Lower lobe of right lung (tissue), 2 donors: Measurements from ENCODE around the gene IPCEF1. TPM values are rescaled to one million over a fixed set of nuclear protein-coding genes. Genes with fewer than 3 reads are reported as not detected.

Source experiments
- ATAC-seq, 2 donors: fragments of 200-7000 bp; cut with Tn5 transposase; one replicate each; pipeline ENCODE4 v1.9.1; 2020 to 2022; ENCODE audit warnings: mild to moderate bottlenecking in 2 of 2, moderate library complexity in 2 of 2
- DNase-seq: peaks from one replicate; pipeline ENCODE4 v3.0.0-alpha.2; 2020
- H3K27ac ChIP-seq: fragments of 200-600 bp; one replicate; pipeline ENCODE4 v1.8.0; 2022
- H3K27me3 ChIP-seq: fragments of 200-600 bp; one replicate; pipeline ENCODE4 v1.8.0; 2022; ENCODE audit warnings: low read depth
- H3K36me3 ChIP-seq: fragments of 200-600 bp; one replicate; pipeline ENCODE4 v1.8.0; 2022; ENCODE audit warnings: mild to moderate bottlenecking
- H3K4me1 ChIP-seq: fragments of 200-600 bp; one replicate; pipeline ENCODE4 v1.8.0; 2022
- H3K4me3 ChIP-seq: fragments of 200-600 bp; one replicate; pipeline ENCODE4 v1.8.0; 2022; ENCODE audit warnings: mild to moderate bottlenecking
- H3K9me3 ChIP-seq: fragments of 200-600 bp; one replicate; pipeline ENCODE4 v1.8.0; 2022
- intact Hi-C: fragments of 100-400 bp; cut with DNase I; formaldehyde crosslinking; loops from one replicate; pipeline ENCODE4 v1.11.0; 2022
- total RNA-seq: library from RNA; stranded (reverse); fragmentation: NEBNext Ultra II Directional; extraction: Animal tissue kit (Norgen Biotek cat#: 25700); gene quantifications from one replicate; pipeline ENCODE4 v1.2.1, GENCODE V29; 2021
- TF ChIP-seq, protein P1 (sequence below): fragments of 200-600 bp; IDR thresholded peaks from one replicate; pipeline ENCODE4 v1.8.0; 2022; ENCODE audit warnings: antibody characterized with exemption, mild to moderate bottlenecking
- donor health status: DM: no; HTN: yes; CAD: no; lungs with severe emphysema.

Gene IPCEF1
- total RNA-seq, 1 donor from 2014 or later, result 7.9 TPM

DNA sequence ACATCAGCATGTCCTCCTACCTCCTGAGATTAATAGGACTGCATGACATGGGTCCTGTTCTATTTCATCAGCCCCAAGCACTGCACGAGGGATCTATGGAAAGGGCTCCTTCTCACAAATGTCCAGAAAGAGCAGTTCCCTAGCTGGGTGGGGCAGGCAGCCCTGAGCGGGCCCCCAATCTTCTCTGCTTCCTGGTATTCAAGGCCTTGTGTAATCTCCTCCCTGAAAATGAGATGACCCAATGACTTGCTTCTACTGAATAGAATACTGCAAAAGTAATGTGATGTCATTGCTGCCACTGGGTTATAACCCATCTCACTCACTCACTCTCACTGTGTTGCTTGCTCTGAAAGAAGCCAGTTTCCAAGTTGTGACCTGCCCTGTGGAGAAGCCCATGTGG lies 191.1 kb downstream of the IPCEF1 start:
- intact Hi-C loops, result no loop called here
- H3K27me3 ChIP-seq, result no peaks in the 10 kb centered on the region
- H3K9me3 ChIP-seq, result no peaks in the 10 kb centered on the region
- ATAC-seq (peak; percentile 53 to 54), DNase-seq (no peak)
- H3K4me3 ChIP-seq, result no peak overlapping the region
- no peaks in the 10 kb centered on the region for H3K36me3 ChIP-seq
- TF ChIP-seq, protein P1, sequence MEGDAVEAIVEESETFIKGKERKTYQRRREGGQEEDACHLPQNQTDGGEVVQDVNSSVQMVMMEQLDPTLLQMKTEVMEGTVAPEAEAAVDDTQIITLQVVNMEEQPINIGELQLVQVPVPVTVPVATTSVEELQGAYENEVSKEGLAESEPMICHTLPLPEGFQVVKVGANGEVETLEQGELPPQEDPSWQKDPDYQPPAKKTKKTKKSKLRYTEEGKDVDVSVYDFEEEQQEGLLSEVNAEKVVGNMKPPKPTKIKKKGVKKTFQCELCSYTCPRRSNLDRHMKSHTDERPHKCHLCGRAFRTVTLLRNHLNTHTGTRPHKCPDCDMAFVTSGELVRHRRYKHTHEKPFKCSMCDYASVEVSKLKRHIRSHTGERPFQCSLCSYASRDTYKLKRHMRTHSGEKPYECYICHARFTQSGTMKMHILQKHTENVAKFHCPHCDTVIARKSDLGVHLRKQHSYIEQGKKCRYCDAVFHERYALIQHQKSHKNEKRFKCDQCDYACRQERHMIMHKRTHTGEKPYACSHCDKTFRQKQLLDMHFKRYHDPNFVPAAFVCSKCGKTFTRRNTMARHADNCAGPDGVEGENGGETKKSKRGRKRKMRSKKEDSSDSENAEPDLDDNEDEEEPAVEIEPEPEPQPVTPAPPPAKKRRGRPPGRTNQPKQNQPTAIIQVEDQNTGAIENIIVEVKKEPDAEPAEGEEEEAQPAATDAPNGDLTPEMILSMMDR, result no peak
- peak overlapping the region; percentile 2 for H3K27ac ChIP-seq
- H3K4me1 ChIP-seq, result peaks cover 38% of the 10 kb centered on the region

DNA sequence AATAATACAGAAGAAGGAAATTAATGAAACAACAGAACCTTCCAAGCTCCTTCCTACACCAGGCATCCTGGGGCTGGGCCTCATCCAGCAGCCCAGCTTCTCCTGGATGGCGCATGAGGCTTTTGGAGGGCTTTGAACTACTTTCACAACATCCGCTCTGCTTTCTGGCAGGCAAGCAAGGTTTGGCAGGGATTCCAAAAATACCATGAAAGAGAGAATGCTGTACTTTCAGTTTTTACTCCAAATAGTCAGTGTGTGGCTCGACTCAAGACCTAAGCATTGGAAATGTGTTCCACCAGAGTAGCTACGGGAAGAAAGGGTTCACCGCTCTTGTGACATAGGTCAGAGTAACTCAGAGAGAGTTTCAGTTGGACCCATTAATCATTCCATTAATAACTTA lies 192.2 kb downstream of the IPCEF1 start:
- Histone ChIP-seq H3K4me1 (peaks cover 38% of the 10 kb centered on the region), H3K4me3 (no peak overlapping the region), H3K27ac (no peak overlapping the region), H3K27me3 (no peaks in the 10 kb centered on the region), H3K36me3 (no peaks in the 10 kb centered on the region), H3K9me3 (no peaks in the 10 kb centered on the region)
- TF ChIP-seq, protein P1, result no peak
- no peak for DNase-seq
- peak; percentile 76 to 81 for ATAC-seq
- intact Hi-C loops, result no loop called here

DNA sequence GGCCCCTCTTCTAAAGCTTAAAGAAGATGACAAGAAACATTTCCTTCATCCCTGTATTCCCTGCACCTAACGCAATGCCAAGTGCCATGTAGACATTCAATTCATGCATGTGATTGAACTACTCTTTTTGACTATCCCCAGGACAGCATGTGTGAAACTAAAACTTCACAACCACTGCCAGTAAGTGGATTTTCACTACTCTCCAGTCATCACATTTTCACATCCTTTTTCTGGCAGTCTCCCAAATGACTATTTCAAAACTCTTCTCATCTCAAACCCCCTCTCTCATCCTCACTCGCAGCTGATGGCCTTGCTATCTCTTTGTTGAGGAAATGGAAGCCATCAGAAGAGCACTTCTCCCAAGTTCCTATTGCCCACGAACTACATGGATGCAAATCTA lies 194.9 kb downstream of the IPCEF1 start:
- intact Hi-C loops, result no loop called here
- no peak for DNase-seq
- peaks cover 32% of the 10 kb centered on the region for H3K4me1 ChIP-seq
- H3K27me3 ChIP-seq, result no peaks in the 10 kb centered on the region
- no peaks in the 10 kb centered on the region for H3K9me3 ChIP-seq
- H3K36me3 ChIP-seq, result no peaks in the 10 kb centered on the region
- TF ChIP-seq, protein P1, result no peak
- no peak overlapping the region for H3K4me3 ChIP-seq
- no peak for ATAC-seq
- H3K27ac ChIP-seq, result no peak overlapping the region

DNA sequence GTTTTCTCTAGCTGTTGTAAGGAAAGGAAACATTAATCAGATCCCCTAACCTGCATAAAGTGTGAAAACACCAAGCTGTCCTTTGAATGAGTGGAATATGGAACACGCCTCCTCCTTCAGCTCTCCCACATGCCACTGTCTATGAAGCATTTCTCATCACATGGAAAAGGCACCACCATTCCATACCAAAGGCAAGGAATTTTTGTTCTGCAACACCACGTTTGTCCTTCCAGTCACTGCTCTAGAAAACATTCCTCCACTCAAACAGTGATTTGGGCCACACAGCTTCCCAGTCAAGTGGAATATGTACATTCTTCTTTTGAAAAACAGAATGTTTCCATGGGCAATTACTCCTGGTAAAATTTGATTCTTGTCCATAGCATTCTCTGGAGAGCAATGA lies 197.5 kb downstream of the IPCEF1 start:
- ATAC-seq (no peak), DNase-seq (no peak)
- no peak overlapping the region for H3K4me3 ChIP-seq
- no peaks in the 10 kb centered on the region for H3K27me3 ChIP-seq
- TF ChIP-seq, protein P1, result no peak
- peaks cover 22% of the 10 kb centered on the region for H3K4me1 ChIP-seq
- H3K36me3 ChIP-seq, result no peaks in the 10 kb centered on the region
- no peaks in the 10 kb centered on the region for H3K9me3 ChIP-seq
- intact Hi-C loops, result no loop called here
- no peak overlapping the region for H3K27ac ChIP-seq

DNA sequence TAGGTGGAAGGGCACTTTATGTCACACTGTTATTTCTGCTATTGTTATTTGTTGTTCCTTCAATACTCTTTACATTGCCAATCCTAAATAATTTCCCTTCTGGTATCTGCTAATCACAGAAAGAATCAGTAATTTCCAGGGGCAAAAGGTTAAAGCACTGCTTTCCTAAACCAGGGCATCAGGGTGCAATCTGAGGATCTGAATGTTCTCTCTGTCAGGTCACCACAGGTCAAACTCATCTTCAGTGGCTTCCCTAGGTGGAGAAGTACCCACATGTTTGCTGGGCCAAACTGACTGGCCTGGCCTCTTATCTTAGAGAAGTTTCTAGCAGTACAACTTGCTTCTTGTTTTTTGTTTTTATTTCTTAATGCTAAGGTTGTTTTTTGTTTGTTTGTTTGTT lies 198.9 kb downstream of the IPCEF1 start:
- DNase-seq (no peak), ATAC-seq (no peak)
- TF ChIP-seq, protein P1, result no peak
- H3K9me3 ChIP-seq, result no peaks in the 10 kb centered on the region
- no peaks in the 10 kb centered on the region for H3K36me3 ChIP-seq
- H3K27ac ChIP-seq, result peak overlapping the region; percentile 50
- no peaks in the 10 kb centered on the region for H3K27me3 ChIP-seq
- peaks cover 19% of the 10 kb centered on the region for H3K4me1 ChIP-seq
- intact Hi-C loops, result no loop called here
- peak overlapping the region; percentile 15 for H3K4me3 ChIP-seq

DNA sequence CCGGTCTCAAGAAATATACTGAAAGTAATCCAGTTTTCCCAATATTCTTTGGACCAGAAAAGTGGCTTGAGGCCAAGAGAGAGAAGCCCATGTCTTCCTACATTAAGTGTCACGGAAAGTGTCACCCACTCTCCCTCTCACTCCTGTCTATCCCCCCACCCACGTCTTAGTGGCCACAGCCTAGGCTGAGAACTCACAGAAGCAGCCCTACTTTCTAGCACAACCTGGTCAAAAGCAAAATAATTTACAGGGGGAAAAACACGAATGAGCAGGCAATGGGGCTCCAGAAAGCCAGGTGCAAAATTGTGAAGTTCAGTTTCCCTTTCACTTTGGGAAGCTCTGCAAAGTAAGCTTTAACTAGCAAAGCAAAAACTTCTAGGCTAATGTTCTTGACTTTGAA lies 199.5 kb downstream of the IPCEF1 start:
- peaks cover 19% of the 10 kb centered on the region for H3K4me1 ChIP-seq
- peak overlapping the region; percentile 15 for H3K4me3 ChIP-seq
- no peaks in the 10 kb centered on the region for H3K9me3 ChIP-seq
- ATAC-seq (peak in 1 of 2 donors; percentile 40), DNase-seq (no peak)
- intact Hi-C loops, result no loop called here
- peak overlapping the region; percentile 50 for H3K27ac ChIP-seq
- no peaks in the 10 kb centered on the region for H3K27me3 ChIP-seq
- TF ChIP-seq, protein P1, result no peak
- no peaks in the 10 kb centered on the region for H3K36me3 ChIP-seq
